Measurements from ENCODE around the gene ALPL.

- TF ChIP-seq, protein P1, sequence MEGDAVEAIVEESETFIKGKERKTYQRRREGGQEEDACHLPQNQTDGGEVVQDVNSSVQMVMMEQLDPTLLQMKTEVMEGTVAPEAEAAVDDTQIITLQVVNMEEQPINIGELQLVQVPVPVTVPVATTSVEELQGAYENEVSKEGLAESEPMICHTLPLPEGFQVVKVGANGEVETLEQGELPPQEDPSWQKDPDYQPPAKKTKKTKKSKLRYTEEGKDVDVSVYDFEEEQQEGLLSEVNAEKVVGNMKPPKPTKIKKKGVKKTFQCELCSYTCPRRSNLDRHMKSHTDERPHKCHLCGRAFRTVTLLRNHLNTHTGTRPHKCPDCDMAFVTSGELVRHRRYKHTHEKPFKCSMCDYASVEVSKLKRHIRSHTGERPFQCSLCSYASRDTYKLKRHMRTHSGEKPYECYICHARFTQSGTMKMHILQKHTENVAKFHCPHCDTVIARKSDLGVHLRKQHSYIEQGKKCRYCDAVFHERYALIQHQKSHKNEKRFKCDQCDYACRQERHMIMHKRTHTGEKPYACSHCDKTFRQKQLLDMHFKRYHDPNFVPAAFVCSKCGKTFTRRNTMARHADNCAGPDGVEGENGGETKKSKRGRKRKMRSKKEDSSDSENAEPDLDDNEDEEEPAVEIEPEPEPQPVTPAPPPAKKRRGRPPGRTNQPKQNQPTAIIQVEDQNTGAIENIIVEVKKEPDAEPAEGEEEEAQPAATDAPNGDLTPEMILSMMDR (IDR thresholded peaks at IDR 0.05; ENCODE audit: low read length): no peak
- no peak for TF ChIP-seq EZH2 (IDR thresholded peaks at IDR 0.05; ENCODE audit: borderline replicate concordance, low read length)
These were observed 38.7 kb downstream of the ALPL start for GRCh38 chr1:21547876-21548275.
